SKM-1 treated with dmso at 0.1 percent for 144 hours (cell line): ENCODE measurements around the gene RFNG.

Source experiments
- DNase-seq: peaks from one replicate; lab custom pipeline; 2025; ENCODE audit not compliant: unreplicated experiment; lab: John Stamatoyannopoulos, UW

Gene RFNG

GRCh38 chr17:82015311-82015971 is 36.2 kb downstream of the RFNG start:
- no peak for DNase-seq

- DNase-seq: no peak
Observed at GRCh38 chr17:82014971-82015310, 36.7 kb downstream of the RFNG start.

- no peak for DNase-seq
Observed at GRCh38 chr17:82014432-82014831, 37.2 kb downstream of the RFNG start.

- DNase-seq: no peak
Observed at GRCh38 chr17:82013772-82014321, 37.8 kb downstream of the RFNG start.

- no peak for DNase-seq
Observed at GRCh38 chr17:82013341-82013740, 38.3 kb downstream of the RFNG start.

- DNase-seq: no peak
Observed at GRCh38 chr17:82012640-82013295, 38.8 kb downstream of the RFNG start.

GRCh38 chr17:82012261-82012639 is 39.4 kb downstream of the RFNG start:
- DNase-seq: no peak

- DNase-seq: no peak
Observed at GRCh38 chr17:82011617-82012187, 39.9 kb downstream of the RFNG start.

- DNase-seq: no peak
Observed at GRCh38 chr17:82010575-82011525, 40.8 kb downstream of the RFNG start.

- no peak for DNase-seq
Observed at GRCh38 chr17:82009413-82009812, 42.2 kb downstream of the RFNG start.

- DNase-seq: no peak
Observed at GRCh38 chr17:82008941-82009405, 42.6 kb downstream of the RFNG start.

- no peak for DNase-seq
Observed at GRCh38 chr17:82008258-82008940, 43.2 kb downstream of the RFNG start.

GRCh38 chr17:82007495-82008257 is 43.9 kb downstream of the RFNG start:
- no peak for DNase-seq

GRCh38 chr17:82007228-82007494 is 44.5 kb downstream of the RFNG start:
- DNase-seq: no peak

- DNase-seq: no peak
Observed at GRCh38 chr17:82006468-82007227, 45.0 kb downstream of the RFNG start.

- no peak for DNase-seq
Observed at GRCh38 chr17:82005701-82006348, 45.8 kb downstream of the RFNG start.

- no peak for DNase-seq
Observed at GRCh38 chr17:82004517-82005455, 46.8 kb downstream of the RFNG start.
